Measurements from ENCODE around the gene SLC9B1.

SLC9B1 gene, protein sequence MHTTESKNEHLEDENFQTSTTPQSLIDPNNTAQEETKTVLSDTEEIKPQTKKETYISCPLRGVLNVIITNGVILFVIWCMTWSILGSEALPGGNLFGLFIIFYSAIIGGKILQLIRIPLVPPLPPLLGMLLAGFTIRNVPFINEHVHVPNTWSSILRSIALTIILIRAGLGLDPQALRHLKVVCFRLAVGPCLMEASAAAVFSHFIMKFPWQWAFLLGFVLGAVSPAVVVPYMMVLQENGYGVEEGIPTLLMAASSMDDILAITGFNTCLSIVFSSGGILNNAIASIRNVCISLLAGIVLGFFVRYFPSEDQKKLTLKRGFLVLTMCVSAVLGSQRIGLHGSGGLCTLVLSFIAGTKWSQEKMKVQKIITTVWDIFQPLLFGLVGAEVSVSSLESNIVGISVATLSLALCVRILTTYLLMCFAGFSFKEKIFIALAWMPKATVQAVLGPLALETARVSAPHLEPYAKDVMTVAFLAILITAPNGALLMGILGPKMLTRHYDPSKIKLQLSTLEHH

DNA sequence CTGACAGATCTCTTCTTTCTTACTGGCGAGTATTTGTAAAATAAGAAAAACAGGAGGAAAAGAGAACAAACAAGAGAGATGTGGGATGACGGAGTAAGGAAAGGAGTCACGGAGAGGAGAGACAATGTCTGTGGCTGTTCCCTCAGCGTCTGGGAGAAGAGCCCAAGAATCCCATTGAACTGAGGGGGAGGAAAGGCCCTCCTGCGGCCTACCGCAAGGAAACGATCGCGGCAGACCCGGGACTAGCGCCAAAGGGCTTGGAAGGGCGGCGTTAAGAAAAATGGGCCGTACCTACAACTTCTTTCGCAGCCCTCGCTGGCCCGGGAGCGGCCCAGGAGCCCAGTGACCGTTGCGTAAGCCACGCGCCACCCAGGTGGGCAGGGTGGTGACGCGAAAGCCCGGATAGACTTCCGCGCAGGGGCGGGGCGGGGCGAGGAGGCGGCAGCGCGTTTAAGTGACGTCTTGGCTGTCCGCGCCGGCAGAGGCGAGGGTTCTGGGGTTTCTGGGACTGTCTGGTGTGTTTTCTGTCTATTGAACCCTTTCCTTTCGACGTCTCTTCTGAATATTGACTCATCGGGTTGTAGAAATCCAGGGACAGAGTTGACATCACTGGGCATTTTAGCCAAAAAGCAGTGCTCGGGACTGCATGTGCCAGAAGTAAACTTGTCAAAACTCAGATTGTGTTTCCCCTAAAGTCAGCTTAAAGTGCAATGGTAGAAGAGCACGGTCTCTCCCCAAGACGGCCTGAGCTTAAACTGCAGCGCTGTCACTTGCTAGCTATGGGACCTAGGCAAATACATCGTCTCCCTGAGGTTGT is at the start of gene SLC9B1:
TSS of gene SLC9B1 (minus strand) at position 398 of the 817 bp plus-strand sequence. CDS start 27,994 bp downstream, outside the sequence.
- DNase-seq (ENCODE audit: low read depth in 2 of 2): peak; percentile 86 to 87

DNA sequence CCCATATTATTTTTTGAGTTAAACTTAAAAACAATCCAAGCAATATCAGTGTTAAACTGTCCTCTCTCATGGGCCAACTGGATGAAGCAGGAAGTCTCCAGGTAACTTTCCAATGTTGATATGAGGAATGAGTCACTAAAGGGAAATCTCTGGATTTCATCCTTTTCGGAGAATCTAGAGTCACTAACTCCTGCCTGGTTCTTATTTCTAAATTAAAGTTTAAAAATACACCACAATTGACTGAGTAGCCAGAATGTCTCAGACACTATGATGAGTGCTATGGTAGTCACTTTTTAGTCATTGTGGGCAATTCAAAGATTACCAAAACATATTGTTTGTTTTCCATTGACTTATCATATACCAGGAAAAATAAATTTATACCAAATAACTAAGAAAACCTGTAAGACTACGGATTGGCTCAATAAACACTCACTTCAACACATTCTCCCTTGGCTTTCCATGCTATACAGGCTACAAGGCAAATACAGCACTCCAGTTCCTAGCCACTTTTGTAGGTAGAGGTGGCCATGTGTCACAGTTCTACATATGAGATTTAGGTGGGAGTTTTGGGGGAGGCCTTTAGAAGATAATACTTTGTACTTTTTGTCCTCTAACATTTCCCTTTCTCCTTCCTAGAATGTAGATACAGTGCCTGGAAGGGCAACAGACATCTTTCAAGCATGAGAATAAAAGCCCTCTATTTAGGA is 48.5 kb upstream of the SLC9B1 start:
- DNase-seq (ENCODE audit: low read depth in 2 of 2): no peak

DNA sequence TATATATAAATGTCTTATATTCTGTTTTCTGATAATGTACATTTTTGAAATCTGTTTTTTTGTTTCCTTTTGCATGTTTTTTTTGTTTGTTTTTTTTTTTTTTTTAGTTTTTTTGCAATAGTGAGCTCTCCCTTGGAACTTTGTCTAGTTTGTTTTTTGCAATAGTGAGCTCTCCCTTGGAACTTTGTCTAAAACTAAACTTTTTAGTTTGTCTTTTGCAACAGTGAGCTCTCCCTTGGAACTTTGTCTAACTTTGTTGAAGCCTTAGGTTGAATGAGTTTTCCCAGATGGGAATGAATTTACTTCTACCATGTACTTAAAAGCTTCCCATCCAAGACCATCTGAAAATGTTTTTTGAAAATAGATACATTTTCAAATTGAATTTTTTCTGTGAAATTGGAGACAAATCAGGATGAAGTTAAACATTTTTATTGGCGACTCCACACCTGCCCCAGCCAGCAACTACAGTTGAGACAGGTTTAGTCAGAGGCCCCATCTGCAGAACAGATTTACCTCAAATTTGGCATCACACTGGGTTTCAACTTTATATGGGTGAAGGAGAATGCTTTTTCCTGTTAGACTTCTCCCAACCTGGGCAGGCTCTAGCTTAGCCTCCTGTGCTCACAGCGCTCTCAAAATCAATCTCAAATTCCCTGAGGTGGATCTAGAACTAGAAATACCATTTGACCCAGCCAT is 41.1 kb upstream of the SLC9B1 start:
- DNase-seq (ENCODE audit: low read depth in 2 of 2): no peak

DNA sequence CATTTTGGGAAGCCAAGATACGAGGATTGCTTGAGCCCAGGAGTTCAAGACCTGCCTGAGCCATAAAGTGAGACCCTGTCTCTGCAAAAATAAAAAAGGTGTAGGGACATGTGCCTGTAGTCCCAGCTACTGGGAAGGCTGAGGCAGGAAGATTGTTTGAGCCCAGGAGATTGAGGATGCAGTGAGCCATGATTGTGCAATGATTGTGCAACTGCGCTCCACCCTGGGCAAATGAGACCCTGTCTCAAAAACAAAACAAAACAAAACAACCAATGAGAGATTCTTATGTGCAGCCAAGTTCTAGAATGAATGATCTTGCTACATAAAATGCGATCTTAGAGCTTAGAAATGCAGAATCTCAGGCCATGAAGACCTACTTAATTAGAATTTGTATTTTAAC is 34.5 kb upstream of the SLC9B1 start:
- no peak for DNase-seq (ENCODE audit: low read depth in 2 of 2)

DNA sequence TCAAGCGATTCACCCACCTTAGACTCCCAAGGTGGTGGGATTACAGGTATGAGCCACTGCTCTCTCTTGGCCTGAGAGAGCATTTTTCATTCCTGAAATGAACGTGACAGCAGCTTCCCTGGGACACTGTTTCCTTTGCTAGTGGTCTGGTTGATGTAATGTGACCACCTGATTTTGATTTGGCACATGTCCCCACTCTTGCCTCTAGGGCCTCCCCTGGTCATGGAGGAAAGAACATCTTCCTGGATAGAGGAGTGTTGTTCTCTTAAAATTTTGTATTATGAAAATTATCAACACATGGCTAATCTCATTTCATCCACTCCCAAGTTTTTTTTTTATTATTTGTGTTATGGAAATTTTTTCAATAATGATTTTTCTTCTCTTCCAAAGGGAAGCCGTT is 33.3 kb upstream of the SLC9B1 start:
- no peak for DNase-seq (ENCODE audit: low read depth in 2 of 2)

DNA sequence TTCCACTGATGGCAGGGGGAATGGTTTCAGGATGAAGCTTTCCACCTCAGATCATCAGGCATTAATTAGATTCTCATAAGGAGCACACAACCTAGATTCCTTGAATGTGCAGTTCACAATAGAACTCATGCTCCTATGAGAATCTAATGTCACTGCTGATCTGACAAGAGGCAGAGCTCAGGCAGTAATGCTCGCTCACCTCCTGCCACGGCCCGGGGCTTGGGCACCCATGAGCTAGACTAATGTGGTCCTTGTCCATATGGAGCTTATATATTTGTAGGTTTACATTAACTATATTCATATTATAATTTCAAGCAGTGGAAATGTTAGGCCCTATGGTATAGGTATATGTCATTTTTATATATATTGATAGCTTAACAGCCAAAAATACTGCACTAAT is 32.6 kb upstream of the SLC9B1 start:
- no peak for DNase-seq (ENCODE audit: low read depth in 2 of 2)

DNA sequence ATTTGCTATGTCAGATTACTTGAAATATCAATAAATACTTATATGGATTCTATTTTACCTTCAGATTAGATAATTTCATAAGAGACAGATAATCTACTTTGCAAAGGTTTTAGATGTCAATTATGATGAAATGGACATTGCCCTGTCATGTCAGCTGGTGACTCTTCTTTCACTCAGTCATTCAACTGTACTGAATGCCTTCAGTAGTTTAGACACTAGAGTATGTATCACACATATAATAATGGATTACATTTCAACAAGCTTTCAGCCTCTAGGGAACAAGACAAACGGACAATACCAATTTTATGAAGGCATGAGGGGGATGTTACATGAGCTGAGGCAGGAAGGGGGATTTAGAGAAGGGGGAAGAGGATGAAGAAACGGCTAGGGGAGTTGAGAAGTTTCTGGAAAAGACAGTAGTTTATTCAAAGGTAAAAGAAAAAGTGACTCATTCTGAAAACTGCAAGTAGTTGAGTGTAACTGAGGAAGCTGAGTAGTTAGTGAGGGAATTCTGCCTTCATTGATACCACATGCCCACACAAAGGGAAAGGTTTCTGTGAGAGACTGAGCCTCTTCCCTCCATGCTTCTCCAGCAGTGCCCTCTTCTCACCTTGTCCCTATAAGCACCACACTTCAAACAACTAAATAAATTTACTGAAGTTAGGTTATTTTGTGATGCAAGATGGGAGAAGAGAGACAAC is 31.4 kb upstream of the SLC9B1 start:
- no peak for DNase-seq (ENCODE audit: low read depth in 2 of 2)

DNA sequence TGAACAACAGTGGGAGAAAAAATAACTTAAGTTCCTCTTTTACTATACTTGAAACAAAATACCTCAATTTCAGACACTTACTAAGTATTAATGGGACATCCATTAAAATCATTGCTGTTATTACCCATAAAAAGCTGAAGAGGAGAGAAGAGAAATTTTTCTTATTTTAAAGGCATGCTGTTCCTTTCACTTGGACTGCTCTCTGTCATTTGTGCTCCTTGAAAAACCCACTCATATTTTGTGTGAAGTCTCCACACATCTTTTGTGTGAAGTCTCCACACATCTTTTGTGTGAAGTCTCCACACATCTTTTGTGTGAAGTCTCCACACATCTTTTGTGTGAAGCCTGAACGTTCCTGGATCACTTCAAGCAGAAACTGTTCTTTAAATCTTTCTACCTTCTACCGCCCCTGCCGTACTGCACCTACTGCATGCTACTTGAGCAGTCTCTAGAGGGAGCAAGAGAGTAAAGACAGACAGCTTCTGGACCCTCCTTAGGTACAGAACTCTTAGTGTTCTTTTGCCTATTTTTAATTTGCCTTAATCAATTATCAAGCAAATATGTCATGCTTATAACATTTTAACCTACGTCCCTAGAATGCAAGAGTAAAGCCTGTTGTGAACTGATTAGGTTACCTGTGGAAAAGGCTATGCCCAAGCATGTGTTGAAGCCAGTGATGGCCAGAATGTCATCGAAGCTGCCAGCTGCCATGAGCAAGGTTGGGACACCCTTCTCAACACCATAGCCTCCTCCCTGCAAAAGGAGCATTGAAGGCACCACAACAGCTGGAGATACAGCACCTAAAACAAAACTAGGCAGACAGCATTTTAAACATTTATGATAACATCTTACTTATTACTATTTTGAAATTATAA is 27.1 kb upstream of the SLC9B1 start:
- no peak for DNase-seq (ENCODE audit: low read depth in 2 of 2)

DNA sequence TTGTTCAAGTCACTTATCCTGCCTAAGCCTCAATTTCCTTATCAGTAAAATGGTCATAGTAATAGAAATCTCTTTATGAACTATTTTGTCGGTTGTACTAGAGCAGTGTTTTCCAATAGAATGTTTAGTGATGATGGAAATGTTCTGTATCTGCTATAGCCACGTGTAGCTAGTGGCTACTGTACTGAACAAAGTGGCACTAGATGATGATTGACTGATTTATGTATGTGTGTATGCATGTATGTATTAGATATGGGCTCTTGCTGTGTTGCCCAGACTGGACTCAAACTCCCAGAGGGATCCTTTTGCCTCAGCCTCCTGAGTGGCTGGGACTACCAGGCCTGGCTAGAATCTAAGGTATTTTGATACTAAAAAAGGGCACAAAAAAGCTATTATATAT is 24.7 kb upstream of the SLC9B1 start:
- no peak for DNase-seq (ENCODE audit: low read depth in 2 of 2)

DNA sequence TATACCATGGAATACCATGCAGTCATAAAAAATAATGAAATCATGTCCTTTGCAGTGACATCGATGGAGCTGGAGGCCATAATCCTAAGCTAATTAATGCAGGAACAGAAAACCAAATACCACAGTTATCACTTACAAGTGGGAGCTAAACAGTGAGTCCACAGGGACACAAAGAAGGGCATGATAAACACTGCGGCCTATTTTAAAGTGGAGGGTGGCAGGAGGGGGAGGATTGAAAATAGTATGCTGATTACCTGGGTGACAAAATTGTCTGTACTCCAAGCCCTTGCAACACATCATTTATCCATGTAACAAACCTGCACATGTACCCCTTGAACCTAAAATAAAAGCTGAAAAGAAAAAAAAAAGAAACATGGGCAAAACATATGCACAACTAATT is 16.7 kb upstream of the SLC9B1 start:
- DNase-seq (ENCODE audit: low read depth in 2 of 2): no peak

DNA sequence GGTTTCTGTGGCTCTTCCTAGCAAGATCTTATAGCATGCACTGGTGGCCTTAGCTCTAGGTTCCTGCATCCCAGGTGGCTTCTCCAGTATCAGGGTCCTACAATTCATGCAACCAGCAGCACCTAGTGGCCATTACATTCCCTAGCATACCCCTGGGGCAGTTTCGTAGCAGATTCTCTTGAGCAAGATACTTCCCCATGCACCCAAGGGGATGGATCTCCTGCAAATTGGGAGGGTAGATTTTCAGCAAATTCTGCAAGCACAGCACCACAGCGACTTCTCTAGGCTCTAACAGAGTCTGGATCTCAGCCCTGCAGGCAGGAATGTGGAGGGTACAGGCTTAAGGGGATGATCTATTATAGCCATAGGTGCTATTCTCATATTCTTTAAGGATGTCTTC is 13.1 kb upstream of the SLC9B1 start:
- no peak for DNase-seq (ENCODE audit: low read depth in 2 of 2)

DNA sequence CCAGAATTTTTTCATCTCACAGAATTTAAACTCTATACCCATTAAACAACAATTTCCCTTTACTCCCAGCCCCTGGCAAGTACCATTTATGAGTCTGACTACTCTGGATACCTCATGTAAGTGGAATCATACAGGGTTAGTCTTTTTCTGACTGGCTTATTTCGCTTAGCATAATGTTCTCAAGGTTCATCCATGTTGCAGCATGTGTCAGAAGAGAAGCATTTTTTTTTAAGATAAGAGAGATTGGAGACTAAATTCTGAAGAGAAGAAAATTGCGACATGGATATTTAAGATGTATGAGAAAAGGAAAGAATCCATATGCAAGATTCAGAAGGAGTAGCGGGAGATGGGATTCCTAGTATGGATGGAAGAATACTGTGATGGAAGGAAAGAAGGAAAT is 11.3 kb upstream of the SLC9B1 start:
- DNase-seq (ENCODE audit: low read depth in 2 of 2): no peak

DNA sequence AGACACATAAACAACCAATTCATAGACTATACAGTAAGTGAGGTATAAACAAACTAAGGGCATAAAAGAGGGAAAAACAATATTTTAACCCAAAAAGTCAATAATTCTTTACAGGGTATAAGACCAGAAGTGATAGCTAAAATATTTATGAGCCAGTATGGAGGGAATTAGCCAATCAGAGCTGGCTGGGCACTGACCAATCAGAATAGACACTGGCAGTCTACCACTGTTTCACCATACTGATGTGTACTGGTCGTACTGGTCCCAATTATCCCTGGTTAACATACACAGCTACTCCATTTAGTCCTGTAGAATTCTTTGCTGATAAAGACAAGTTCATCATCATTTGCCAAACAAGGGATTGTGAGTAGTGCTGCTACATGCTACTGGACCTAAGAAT is 9.8 kb upstream of the SLC9B1 start:
- no peak for DNase-seq (ENCODE audit: low read depth in 2 of 2)

DNA sequence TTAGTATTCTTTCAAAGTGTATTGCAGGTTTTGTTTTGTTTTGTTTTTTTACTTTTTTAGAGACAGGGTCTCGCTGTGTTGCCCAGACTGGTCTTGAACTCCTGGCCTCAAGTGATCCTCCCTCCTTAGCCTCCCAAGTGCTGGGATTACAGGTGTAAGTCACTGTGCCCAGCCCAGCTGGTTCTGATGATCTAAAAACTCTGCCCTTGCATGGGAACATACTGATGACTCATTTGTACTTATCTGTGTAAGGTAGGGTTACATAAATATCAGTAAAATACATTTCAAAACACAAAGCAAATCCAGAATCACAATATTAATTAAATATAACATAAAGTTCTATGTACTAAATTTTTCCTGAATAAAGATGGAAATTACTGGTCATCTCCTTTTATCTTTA is 7.4 kb upstream of the SLC9B1 start:
- no peak for DNase-seq (ENCODE audit: low read depth in 2 of 2)

DNA sequence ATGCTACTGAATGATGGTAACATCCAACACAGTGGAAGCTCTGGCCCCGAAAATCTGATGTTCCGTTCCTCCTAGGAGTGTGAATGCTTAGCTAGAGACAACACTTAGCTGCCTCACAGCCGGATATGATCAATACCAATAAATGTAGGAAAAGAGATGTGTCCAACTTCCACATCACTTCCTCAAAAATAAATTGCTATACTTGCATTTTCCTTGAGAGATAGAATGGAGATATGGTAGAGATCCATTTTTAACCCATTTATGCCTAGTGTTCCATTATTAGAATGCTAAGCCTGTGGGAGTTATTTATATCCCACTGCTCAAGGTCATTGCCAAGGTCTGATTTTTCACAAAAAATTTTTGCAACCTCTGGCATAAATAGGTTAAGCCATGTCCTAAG is 5.5 kb upstream of the SLC9B1 start:
- no peak for DNase-seq (ENCODE audit: low read depth in 2 of 2)

DNA sequence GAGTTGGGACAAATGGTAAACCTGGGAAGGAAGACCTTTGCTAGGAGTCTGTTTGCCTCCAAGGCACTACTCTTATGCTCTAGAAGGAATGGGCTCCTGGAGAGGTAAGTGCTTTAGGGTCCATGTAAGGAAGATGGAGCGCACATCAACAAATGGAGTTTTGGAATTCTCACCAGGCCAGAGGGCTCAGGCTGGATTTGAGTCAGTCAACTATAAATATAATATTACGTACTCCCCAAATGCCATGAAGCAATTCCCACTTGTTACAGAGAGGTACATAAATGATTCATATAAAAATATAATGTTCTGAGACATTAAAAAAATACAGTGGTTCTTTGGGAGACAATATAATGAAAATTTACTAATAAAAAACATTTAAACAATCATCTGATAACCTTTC is 1.6 kb upstream of the SLC9B1 start:
- DNase-seq (ENCODE audit: low read depth in 2 of 2): no peak

DNA sequence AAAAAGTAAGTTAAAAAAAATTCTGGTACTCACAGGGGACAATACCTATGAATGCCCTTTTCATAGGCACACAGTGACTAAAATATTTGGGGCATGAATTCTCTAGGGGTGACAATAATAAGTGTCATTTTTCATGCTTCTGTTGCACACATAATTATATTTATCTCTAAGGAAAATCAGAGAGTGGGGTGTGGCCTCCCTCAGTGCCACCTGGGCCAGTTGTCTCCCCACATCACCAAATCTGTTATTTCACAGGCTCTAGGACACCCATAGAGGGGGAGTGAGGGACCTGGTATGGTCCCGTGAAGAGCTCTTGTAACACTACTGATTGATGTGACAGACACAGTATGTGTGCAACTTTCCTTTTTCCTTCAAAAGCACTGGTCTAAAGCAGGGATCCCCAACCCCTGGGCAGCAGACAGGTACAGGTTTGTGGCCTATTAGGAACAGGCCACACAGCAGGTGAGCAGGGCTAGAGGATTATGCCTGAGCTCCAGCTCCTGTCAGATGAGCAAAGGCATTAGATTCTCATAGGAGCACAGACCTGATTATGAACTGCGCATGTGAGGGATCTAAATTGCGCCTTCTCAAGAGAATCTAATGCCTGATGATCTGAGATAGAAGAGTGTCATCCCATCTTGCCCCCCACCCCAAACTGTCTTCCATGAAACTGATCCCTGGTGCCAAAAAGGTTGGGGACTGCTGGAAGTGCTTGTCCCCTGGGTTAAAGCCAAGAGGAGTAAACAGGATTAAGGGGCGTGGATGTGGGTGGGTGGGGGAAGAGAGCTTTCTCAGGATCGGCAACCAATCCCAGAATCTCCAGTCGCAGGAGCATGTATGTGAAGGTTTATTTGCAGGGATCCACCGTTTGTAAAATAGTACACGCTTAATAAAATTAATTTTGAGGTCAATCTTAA is 856 bp downstream of the SLC9B1 start:
- DNase-seq (ENCODE audit: low read depth in 2 of 2): no peak

DNA sequence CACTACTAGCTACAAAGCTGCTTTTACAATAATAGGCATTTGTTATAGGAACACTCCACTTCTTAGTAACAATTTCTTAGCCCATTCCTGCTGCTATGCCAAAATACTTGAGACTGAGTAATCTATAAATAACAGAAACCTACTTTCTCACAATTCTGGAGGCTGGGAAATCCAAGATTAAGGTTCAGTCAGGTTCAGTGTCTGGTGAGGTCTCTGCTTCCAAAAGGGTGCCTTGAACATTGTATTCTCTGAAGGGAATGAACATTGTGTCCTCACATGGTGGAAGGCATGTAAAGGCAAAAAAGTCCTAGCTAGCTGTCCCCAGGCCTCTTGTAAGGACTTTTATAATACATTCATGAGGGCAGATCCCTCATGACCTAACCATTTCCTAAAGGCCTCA is 7.0 kb downstream of the SLC9B1 start:
- DNase-seq (ENCODE audit: low read depth in 2 of 2): no peak

DNA sequence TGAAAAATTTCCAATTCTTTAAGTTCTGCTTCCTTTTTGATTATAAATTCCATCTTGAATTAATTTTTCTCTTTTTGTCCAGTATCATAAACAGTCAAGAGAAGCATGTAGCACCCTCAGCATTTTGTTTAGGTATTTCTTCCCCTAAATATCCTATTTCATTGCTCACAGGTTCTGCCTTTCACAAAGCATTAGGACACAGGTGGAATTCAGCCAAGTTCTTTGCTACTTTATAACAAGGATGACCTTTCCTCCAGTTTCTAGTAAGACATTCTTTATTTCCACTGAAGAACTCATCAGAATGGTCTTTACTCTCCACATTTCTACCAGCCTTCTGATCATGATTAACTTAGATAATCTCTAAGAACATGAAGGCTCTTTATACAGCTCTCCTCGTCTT is 7.4 kb downstream of the SLC9B1 start:
- no peak for DNase-seq (ENCODE audit: low read depth in 2 of 2)

Data from stimulated activated CD8-positive, alpha-beta memory T cell treated with anti-CD3 and anti-CD28 coated beads, Interleukin-2, amount 100 ng/mL, for 1 hour (primary cell).